ENCODE measurements around the gene PRAMEF20.
"Not testable (repeated sequence)": the region's sequence is repeated elsewhere in the genome, so short reads cannot be mapped to it uniquely, and the experiment has no call there.

PRAMEF20 gene

DNA sequence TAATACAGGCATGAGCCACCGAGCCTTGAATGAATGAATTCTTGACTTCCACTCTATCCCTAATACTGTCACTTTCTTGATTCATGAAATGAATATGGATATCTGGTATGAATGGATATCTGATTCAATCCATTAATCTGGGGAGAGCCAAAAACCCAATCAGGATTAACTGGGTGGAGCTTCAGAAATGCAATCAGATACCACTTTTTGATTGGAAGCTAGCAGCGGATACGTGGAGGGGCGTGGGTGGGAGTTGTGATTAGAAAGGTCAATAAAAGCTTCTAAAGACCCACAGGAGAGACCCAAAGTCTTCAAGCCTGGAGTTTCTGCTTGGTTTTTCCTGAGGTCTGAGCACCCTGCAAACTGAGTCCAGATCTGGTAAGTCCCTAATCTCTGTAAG lies at the start of gene PRAMEF20:
Gene PRAMEF20 (plus strand): TSS at position 301 of the 400 bp plus-strand sequence. CDS start 5,905 bp downstream, outside the sequence.
- in situ Hi-C loops (cut with MboI; ENCODE audit: low sequenced_read_pairs): not testable (repeated sequence)

DNA sequence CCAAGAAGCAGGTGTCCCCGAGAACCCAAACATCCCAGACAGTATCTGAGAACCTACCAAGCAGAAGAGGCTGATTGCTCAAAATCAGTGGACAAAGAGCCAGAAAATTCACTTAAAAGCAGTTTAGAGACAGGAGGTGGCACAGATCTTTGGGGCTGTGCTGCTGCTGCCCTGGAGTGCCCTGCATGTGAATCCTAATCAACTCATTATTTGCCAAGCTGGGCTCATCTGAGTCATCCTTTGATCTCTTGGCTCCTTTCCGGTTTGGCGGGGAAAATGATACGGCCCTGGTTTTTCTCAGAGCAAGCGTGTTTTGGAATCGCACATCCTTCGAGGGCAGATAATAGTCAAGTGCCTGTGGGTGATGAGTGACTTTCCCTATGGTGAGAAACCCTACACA lies 47.9 kb upstream of the PRAMEF20 start:
- in situ Hi-C loops (cut with MboI; ENCODE audit: low sequenced_read_pairs): not testable (repeated sequence)

DNA sequence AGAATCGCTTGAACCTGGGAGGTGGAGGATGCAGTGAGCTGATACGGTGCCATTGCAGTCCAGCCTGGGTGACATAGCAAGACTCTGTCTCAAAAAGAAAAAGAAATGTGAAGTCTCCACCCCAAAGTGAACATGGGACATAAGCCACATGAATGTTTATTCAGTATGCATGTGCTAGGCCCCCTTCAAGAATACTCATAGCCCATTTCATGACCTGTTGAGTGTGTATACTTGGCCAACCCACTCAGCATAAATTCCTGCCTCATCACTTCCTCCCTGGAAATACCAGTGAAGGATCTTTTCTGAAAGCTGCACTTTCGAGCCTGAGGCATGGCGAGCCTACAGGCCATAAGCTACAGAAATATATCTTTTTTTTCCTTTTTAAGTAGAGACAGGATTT lies 45.3 kb upstream of the PRAMEF20 start:
- in situ Hi-C loops (cut with MboI; ENCODE audit: low sequenced_read_pairs): not testable (repeated sequence)

DNA sequence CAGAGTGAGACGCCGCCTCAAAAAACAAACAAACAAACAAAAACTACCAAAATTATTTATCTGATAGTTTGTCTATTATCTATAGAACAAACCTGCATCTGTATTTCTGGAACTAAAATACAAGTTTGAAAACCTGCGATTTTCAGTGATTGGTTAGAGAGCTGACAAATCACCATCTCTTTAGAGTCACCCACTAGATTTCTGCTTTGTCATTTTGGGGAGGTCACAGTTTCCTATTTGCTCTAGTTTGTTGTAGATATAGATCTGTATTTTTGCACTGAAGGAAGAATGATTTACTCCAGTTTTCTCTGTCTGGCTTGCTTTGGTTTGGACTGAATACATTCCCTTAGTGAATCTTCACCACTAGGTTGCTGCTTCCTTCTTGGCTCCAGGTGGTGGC lies 43.7 kb upstream of the PRAMEF20 start:
- in situ Hi-C loops (cut with MboI; ENCODE audit: low sequenced_read_pairs): not testable (repeated sequence)

DNA sequence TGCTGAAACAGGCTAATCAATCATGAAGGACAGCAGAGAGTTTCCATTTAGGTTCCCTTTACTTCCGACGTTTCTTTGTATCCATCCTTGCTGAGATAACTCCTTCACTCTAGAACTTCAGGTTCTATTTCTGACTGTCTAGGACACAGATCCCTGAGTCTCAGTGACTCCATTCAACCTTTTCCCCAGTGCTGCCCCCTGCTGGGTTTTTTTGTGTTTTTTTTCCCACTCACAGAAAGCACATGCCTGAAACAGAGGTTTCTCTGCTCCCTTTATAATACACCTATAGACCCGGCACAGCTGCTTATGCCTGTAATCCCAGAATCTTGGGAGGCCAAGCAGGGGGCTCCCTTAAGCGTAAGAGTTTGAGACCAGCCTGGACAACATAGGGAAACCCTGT lies 41.7 kb upstream of the PRAMEF20 start:
- in situ Hi-C loops (cut with MboI; ENCODE audit: low sequenced_read_pairs): not testable (repeated sequence)

DNA sequence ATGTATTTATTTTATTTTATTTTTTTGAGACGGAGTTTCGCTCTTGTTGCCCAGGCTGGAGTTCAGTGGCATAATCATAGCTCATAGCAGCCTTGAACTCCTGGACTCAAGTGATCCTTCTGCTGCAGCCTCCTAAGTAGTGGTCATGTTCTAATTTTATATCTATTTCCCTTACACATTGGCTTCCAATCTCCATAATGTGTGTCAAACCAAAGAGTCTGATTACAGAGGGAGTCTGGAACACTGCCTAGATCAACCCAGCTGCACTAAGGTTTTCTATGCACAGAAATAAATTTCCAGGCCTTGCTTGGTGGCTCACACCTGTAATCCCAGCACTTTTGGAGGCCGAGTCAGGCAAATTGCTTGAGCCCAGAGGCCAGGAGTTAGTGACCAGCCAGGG lies 31.3 kb upstream of the PRAMEF20 start:
- in situ Hi-C loops (cut with MboI; ENCODE audit: low sequenced_read_pairs): not testable (repeated sequence)

DNA sequence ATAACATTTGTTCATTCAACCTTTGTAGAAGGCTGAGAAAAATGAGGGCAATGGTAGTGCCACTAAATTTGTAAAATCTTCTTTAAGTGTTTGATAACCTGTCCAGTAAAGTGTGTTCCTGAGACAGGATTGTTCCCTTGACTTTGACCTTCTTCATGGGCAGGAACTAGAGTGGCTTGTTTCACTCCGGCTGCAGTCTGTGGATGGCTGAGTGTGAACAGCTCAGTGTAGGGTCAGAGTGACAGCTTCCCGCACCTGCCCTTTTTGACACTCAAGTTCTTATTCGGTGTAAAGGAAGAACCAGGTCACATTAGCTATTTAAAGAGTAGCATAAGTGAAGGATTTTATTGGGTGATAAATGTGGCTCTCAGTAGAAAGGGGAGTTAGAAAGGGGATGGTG lies 29.9 kb upstream of the PRAMEF20 start:
- in situ Hi-C loops (cut with MboI; ENCODE audit: low sequenced_read_pairs): not testable (repeated sequence)

DNA sequence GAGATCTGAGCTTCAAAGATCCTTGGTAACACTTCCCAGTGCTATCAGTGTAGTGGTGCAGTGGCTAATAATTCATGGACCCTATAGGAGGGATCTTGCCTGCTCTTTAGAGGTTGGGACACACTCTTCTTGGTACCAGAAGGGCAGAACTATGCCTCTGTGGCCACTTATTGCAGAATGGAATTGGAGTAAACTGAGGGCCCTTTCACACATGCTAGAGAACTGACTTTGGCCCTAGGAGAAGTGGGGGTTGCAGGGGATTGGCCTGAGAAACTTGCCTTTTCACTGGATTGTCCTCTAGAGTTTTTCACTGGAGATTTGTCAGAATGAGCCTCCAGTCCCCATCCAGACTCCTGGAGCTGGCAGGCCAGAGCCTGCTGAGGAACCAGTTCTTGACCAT lies 20.9 kb upstream of the PRAMEF20 start, which contains the start of gene PRAMEF17:
Gene PRAMEF17 (plus strand): TSS at position 301 of the 400 bp plus-strand sequence. CDS start 26 bp downstream, at position 327.
- in situ Hi-C loops (cut with MboI; ENCODE audit: low sequenced_read_pairs): not testable (repeated sequence)

DNA sequence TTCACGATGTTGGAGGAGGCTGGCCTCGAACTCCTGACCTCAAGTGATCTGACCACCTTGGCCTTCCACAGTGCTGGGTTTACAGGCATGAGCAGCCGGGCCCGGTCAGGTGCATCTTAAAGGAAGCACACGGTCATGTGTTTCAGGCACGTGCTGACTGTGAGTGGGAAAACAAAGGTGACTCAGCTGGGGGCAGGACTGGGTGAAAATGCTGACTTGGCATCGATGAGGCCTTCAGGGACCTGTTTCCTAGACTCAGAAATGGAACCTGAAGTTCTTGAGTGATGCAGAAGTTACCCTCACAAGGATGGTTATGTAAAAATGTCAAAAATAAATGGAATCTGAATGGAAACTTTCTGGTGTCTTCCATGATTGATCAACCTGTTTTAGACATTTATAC lies 17.2 kb upstream of the PRAMEF20 start:
- in situ Hi-C loops (cut with MboI; ENCODE audit: low sequenced_read_pairs): not testable (repeated sequence)

DNA sequence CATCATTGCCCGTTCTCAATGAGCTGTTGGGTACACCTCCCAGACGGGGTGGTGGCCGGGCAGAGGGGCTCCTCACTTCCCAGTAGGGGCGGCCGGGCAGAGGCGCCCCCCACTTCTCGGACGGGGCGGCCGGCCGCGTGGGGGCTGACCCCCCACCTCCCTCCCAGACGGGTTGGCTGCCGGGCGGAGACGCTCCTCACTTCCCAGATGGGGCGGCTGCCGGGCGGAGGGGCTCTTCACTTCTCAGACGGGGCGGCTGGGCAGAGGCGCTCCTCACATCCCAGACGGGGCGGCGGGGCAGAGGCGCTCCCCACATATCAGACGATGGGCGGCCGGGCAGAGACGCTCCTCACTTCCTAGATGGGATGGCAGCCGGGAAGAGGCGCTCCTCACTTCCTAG lies 15.5 kb upstream of the PRAMEF20 start:
- in situ Hi-C loops (cut with MboI; ENCODE audit: low sequenced_read_pairs): not testable (repeated sequence)

DNA sequence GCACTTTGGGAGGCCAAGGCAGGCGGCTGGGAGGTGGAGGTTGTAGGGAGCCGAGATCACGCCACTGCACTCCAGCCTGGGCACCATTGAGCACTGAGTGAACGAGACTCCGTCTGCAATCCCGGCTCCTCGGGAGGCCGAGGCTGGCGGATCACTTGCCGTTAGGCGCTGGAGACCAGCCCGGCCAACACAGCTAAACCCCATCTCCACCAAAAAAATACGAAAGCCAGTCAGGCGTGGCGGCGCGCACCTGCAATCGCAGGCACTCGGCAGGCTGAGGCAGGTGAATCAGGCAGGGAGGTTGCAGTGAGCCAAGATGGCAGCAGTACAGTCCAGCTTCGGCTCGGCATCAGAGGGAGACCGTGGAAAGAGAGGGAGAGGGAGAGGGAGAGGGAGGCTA lies 14.9 kb upstream of the PRAMEF20 start:
- in situ Hi-C loops (cut with MboI; ENCODE audit: low sequenced_read_pairs): not testable (repeated sequence)

DNA sequence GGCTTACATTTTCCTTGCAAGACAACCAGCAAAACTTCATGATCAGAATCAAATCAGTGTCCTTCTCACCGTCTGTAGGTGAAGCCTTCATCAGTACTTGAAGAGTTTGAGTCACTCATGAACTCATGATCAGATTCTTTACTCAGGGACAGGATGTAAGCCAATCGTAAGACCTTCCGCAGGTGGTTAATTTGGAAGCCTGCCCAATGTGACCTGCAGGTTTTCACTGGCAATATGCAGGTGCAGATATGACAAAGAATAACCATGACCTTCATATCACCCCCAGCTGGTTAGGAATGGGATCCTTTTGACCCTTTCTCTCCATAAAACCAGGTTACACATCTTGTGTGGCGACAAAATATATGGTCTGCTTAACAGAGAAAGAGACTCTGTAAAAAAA lies 2.4 kb upstream of the PRAMEF20 start:
- in situ Hi-C loops (cut with MboI; ENCODE audit: low sequenced_read_pairs): no loop called here

DNA sequence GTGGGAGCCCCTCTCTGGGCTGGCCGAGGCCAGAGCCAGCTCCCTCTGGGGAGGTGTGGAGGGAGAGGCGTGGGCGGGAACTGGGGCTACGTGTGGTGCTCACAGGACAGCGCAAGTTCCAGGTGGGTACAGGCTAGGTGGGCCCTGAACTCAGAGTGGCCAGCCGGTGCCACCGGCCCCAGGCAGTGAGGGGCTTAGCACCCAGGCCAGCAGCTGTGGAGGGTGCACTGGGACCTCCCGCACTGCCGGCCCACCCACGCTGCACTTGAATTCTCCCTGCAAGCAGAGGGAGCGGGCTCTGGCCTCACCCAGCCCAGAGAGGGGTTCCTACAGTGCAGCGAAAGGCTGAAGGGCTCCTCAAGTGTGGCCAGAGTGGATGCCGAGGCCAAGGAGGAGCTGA lies 20.2 kb downstream of the PRAMEF20 start:
- in situ Hi-C loops (cut with MboI; ENCODE audit: low sequenced_read_pairs): no loop called here

DNA sequence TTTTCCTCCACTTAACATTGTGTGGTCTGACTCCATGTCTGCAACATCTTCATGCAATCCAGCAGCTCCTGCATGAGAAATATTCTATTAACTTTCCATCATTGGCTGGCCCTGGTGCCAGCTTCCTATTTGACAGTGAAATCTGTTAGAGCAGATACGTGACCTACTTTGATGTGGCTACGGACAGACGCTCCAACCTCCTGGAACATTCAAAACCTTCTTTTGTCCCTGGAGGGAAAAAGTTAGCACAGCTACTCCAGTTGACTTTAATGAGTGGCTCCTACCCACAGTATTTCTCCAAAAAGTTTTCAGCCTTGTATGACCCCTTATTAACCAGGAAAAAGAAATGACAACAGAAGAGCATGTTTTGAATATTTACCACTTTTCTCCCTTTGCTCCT lies 22.0 kb downstream of the PRAMEF20 start:
- in situ Hi-C loops (cut with MboI; ENCODE audit: low sequenced_read_pairs): no loop called here

DNA sequence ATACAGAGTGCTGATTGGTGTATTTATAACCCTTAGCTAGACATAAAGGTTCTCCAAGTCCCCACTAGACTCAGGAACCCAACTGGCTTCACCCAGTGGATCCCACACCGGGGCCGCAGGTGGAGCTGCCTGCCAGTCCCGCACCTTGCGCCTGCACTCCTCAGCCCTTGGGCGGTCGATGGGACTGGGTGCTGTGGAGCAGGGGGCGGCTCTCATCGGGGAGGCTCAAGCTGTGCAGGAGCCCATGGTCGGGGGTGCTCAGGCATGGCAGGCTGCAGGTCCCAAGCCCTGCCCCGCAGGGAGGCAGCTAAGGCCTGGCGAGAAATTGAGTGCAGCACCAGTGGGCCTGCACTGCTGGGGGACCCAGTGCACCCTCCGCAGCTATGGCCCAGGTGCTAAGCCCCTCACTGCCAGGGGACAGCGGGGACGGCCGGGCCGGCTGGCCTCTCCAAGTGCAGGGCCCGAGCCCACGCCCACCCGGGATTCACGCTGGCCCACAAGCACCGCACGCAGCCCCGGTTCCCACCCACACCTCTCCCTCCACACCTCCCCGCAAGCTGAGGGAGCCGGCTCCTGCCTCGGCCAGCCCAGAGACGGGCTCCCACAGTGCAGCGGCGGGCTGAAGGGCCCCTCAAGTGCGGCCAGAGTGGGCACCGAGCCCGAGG lies 23.6 kb downstream of the PRAMEF20 start:
- in situ Hi-C loops (cut with MboI; ENCODE audit: low sequenced_read_pairs): not testable (repeated sequence)

DNA sequence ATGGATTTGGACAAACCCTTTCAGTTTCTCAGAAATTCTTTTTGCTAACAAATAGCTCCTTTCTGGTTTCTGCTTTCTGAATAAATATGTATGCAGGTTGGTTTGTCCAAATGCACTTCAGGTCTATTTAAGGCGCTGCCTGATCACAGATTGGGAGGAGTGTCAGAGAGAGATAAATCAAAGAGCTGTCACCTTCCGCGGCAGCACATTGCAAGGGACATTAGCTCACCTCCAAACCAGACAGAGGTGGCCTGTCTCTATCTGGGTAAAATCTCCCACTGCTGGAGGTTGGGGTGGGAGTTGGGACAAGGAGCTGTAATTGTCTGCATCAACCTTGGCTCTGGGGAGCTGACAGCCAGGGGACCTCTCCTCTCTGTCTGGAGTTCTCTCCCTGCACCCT lies 25.2 kb downstream of the PRAMEF20 start:
- in situ Hi-C loops (cut with MboI; ENCODE audit: low sequenced_read_pairs): no loop called here

DNA sequence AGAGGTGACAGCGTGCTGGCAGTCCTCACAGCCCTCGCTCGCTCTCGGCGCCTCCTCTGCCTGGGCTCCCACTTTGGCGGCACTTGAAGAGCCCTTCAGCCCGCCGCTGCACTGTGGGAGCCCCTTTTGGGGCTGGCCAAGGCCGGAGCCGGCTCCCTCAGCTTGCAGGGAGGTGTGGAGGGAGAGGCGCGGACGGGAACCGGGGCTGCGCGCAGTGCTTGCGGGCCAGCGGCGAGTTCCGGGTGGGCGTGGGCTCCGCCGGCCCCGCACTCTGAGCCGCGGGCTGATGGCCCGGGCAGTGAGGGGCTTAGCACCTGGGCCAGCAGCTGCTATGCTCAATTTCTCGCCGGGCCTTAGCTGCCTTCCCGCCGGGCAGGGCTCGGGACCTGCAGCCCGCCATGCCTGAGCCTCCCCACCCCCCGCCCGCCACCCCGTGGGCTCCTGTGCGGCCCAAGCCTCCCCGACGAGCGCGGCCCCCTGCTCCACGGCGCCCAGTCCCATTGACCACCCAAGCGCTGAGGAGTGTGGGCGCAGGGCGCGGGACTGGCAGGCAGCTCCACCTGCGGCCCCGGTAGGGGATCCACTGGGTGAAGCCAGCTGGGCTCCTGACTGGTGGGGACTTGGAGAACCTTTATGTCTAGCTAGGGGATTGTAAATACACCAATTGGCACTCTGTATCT lies 29.0 kb downstream of the PRAMEF20 start:
- in situ Hi-C loops (cut with MboI; ENCODE audit: low sequenced_read_pairs): not testable (repeated sequence)

DNA sequence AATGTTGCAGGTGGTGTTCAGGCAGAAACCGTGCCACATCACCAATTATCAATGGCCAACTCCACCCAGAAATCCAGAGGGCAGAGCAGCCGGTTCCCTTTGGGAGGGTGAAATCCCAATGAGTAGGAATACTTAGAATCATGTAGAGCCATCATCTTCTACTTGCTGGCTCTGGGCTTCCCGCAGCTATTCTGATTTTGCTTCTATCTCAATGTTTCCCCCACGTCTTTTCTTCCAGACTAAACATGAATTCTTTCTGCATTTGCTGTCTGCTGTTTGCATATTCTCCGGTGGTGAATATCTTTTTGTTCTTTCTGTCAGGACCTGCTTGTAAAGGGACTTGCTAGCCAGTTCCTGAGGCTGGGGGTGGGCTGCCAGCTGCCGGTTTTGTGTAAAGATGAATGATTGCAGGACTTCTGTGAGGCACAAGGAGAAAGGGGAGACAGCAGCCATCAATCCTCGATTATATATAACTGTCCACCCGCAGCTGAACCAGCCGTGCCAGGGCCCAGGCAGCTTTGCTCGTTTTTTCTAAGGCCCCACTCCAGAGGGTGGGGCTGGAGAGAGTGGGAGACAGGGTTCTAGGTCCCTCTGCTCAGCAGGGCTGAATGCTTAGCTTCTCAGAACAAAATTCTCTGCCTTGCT lies 33.2 kb downstream of the PRAMEF20 start:
- in situ Hi-C loops (cut with MboI; ENCODE audit: low sequenced_read_pairs): no loop called here

DNA sequence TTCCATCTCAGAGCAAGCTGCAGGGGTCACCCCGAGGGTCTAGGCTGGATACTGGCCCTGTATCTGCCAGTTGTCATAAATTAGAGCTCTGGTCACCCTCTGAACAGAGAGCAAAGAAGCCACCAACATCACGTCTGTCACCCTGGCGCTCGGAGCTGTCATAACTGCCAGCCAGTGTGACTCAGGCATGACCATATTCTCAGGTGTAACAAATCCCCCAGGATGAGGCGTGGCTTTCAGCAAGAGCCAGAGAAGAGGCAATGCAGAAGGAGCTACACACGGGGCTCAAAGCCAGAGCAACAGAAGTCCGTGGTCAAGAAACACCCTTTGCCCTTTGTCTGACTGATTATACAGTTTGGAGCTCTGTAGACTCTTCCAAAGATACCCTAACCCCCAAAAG lies 40.0 kb downstream of the PRAMEF20 start:
- in situ Hi-C loops (cut with MboI; ENCODE audit: low sequenced_read_pairs): no loop called here

DNA sequence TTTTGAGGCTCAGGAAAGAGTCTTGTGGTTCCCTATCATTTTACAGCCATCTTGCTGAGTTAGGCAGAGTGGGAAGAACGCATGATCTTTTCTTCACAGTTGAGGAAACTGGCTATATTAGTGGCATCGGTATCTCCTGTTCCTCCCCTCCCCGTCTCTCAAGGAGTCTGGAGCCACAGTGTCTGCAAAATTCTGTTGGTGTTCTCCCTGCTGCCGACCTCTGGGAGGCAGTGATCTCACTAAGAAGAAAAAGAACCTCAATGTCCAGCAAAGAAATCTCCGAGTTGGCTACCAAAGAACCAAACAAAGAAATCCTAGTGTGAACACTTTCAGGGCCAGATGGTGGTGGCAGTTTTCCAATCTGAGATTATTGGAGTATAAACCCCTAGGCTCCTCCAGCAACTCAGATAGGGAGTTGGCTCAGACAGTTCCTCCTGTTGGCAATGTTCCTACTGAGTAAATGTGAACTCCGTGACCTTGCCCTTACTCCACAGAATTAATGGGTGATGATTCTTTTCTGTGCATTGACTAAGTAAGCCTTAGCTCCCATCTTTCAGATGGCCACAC lies 41.2 kb downstream of the PRAMEF20 start:
- in situ Hi-C loops (cut with MboI; ENCODE audit: low sequenced_read_pairs): no loop called here

DNA sequence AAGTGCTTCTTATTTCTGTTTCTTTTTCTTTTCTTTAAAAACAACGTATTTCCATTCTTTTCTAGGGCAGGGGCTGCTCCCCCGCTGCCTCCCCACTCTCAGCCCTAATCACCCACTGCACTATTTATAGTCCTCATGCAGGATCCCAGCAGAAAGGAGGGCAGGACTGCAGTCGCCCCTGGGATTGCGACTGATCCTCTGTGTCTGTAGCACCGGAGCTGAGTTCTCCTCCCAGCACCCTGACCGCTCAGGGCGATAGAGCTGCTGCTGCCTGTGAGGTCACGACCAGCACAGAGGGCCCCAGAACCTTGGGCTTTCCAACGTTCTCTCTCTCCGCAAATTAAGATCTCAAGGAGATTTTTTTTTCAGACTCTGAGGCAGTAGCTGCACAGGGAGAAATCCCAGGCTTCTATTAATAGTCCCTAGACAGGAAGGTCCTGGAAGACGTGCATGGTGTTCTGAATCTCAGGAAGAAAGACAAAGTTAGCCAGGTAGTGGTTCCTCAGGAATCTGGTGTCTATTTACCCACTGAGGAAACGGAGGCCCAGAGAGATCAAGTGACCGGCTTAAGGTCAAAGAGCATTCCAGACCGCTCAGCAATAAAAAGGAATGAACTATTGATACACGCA lies 46.8 kb downstream of the PRAMEF20 start:
- in situ Hi-C loops (cut with MboI; ENCODE audit: low sequenced_read_pairs): no loop called here

Data from HL-60/S4 (cell line).